A673 (cell line): ENCODE measurements around the gene KRT80.

Experiments
- CTCF ChIP-seq: fragments of 300-800, 200-600 bp; sonication (generic); conservative IDR thresholded peaks from 2 replicates; pipeline ENCODE4 v1.5.1; 2017; ENCODE audit warnings: low read depth, mild to moderate bottlenecking, antibody characterized with exemption, low read length, moderate library complexity, mixed read lengths
- EZH2 ChIP-seq: fragments of 200-600 bp; sonication (generic); IDR thresholded peaks from 2 replicates; pipeline ENCODE4 v1.6.1; 2017; ENCODE audit warnings: borderline replicate concordance, low read depth, mild to moderate bottlenecking, mixed read lengths, antibody characterized with exemption, low read length; ENCODE audit not compliant: poor library complexity, severe bottlenecking

GRCh38 chr12:52152905-52153317 is 38.9 kb downstream of the KRT80 start:
- TF ChIP-seq CTCF: no peak
- no peak for TF ChIP-seq EZH2
